Measurements from ENCODE around the gene GNAL.

The GNAL gene

DNA sequence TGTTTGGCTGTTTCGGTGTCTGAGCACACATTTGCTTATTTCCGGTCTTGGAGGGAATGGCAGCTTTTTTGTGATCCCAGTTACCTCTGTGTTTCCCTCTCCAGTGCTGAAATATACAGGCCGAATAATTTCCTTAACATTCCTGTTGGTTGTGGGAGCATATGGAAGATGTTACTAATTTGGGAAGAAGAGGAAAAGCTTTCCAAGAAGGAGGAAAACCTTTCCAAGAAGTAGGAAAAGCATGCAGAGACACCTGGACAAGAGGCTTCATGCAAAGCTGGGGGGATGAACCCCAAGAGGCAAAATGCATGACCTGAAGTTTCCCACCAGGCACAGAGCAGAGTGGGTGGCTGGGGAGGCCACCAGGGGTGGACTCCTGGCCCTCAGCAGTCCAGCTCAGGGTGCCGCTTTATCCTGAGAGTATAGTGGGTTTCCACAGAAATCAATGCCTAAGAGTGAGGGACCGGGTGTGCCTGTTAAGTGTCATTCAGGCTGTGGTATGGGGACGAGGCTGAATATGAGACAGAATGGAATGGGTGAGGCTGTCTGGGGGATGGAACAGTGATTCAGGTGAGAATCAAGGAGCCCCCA lies 25.5 kb upstream of the GNAL start:
- DNase-seq (ENCODE audit: low read depth, low spot score) = no peak
- in situ Hi-C loops (cut with HindIII; ENCODE audit: low sequenced_read_pairs) = no loop called here
- H3K4me3 ChIP-seq (ENCODE audit: low read depth, low read length) = no peak overlapping the region
- no peak for TF ChIP-seq CTCF (IDR thresholded peaks at IDR 0.05; ENCODE audit: low read depth, low read length)

- in situ Hi-C loops (cut with HindIII; ENCODE audit: low sequenced_read_pairs) = no loop called here
- no peak overlapping the region for H3K4me3 ChIP-seq (ENCODE audit: low read depth, low read length)
- no peak for DNase-seq (ENCODE audit: low read depth, low spot score)
- no peak for TF ChIP-seq CTCF (IDR thresholded peaks at IDR 0.05; ENCODE audit: low read depth, low read length)
Measured at GRCh38 chr18:11664286-11664685, 24.8 kb upstream of the GNAL start.

DNA sequence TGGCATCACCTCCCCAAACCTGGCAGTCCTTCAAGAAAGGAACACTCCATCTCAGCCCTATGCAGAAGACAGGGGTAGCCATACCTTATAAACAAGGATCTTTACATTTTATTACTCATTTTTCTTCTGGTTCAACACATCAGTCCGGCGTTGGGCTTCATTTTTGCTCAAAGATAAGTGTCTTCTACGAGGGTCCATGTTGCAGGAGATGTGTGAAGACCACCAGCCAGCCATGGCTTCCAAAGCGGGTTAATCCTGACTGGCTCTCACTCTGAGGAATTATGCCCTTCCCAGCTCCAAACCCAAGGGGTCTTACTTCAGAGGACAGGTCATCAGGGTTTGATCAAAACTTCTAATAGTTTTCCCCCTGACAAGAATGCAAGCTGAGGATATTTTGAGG lies 23.9 kb upstream of the GNAL start:
- in situ Hi-C loops (cut with HindIII; ENCODE audit: low sequenced_read_pairs) = no loop called here
- H3K4me3 ChIP-seq (ENCODE audit: low read depth, low read length) = no peak overlapping the region
- no peak for DNase-seq (ENCODE audit: low read depth, low spot score)
- TF ChIP-seq CTCF (IDR thresholded peaks at IDR 0.05; ENCODE audit: low read depth, low read length) = no peak

GRCh38 chr18:11665587-11665986 lies 23.5 kb upstream of the GNAL start:
- no peak for TF ChIP-seq CTCF (IDR thresholded peaks at IDR 0.05; ENCODE audit: low read depth, low read length)
- in situ Hi-C loops (cut with HindIII; ENCODE audit: low sequenced_read_pairs) = no loop called here
- DNase-seq (ENCODE audit: low read depth, low spot score) = no peak
- H3K4me3 ChIP-seq (ENCODE audit: low read depth, low read length) = no peak overlapping the region

DNA sequence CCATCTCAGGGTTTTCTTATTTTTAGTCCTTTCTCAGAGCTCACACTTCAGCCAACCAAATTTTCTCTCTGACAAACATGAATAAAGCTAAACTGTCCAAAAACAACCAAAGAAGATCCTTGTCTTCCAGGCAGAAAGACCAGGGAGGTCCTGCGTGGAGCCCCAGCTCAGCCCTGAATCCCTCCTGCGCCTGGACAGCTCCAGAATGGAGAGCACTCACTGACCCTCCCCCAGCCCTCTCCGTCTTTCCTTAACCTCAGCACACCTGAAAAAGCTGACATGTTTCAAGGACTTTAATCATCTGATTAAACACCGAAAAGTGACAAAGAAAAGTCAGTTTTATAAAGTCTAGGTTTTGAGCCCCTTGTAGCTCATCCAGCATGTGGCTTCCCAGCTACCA lies 22.9 kb upstream of the GNAL start:
- DNase-seq (ENCODE audit: low read depth, low spot score) = no peak
- no peak overlapping the region for H3K4me3 ChIP-seq (ENCODE audit: low read depth, low read length)
- no peak for TF ChIP-seq CTCF (IDR thresholded peaks at IDR 0.05; ENCODE audit: low read depth, low read length)
- in situ Hi-C loops (cut with HindIII; ENCODE audit: low sequenced_read_pairs) = no loop called here

GRCh38 chr18:11666831-11667230 lies 22.2 kb upstream of the GNAL start:
- no peak for TF ChIP-seq CTCF (IDR thresholded peaks at IDR 0.05; ENCODE audit: low read depth, low read length)
- no peak for DNase-seq (ENCODE audit: low read depth, low spot score)
- in situ Hi-C loops (cut with HindIII; ENCODE audit: low sequenced_read_pairs) = no loop called here
- no peak overlapping the region for H3K4me3 ChIP-seq (ENCODE audit: low read depth, low read length)

DNA sequence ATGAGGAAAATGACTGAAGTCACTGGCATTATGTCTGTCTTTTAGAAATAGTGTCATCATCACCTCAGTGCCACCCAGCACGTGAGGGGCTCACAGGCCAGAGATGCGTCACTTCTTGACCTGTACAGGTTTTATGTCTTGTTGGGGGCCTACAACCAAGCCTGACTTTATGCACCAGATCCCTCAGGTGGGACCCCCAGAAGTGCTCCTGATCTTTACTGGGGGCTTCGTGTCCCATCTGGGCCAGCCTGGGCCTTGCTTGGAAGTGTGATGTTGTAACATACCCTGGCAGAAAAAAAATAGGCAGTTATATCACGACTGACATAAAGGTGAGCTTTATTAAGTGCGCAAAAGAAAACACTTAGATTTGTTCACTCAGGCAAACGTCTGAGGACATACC lies 21.5 kb upstream of the GNAL start:
- in situ Hi-C loops (cut with HindIII; ENCODE audit: low sequenced_read_pairs) = no loop called here
- DNase-seq (ENCODE audit: low read depth, low spot score) = no peak
- H3K4me3 ChIP-seq (ENCODE audit: low read depth, low read length) = no peak overlapping the region
- no peak for TF ChIP-seq CTCF (IDR thresholded peaks at IDR 0.05; ENCODE audit: low read depth, low read length)
